Erythroblast (primary cell): Measurements from ENCODE around the gene LLGL2.

ENCODE experiments used
- GATA1 ChIP-seq: IDR thresholded peaks from 2 replicates; pipeline ENCODE4 v1.6.1; 2011; ENCODE audit warnings: low read depth, mild to moderate bottlenecking, control low read depth, low read length, moderate library complexity
- POLR2A ChIP-seq: IDR thresholded peaks from 2 replicates; pipeline ENCODE4 v1.6.1; 2011; ENCODE audit warnings: mild to moderate bottlenecking, low read length

- TF ChIP-seq POLR2A: no peak
- no peak for TF ChIP-seq GATA1
These were observed 8.7 kb upstream of the LLGL2 start for GRCh38 chr17:75516619-75517296.
